ENCODE results near the gene CCNK. TPM values are rescaled to one million over a fixed set of nuclear protein-coding genes. Genes with fewer than 3 reads are reported as not detected.

Gene CCNK
- total RNA-seq, 1 donor: 38.4 TPM

GRCh38 chr14:99452968-99453367, 28.2 kb upstream of the CCNK start:
- no peak overlapping the region for H3K4me3 ChIP-seq (ENCODE audit: low read depth, low read length)
- no peak for TF ChIP-seq CTCF (IDR thresholded peaks at IDR 0.05; ENCODE audit: insufficient read depth, low read depth, low read length)
- DNase-seq (ENCODE audit: low read depth): peak; percentile 56

DNA sequence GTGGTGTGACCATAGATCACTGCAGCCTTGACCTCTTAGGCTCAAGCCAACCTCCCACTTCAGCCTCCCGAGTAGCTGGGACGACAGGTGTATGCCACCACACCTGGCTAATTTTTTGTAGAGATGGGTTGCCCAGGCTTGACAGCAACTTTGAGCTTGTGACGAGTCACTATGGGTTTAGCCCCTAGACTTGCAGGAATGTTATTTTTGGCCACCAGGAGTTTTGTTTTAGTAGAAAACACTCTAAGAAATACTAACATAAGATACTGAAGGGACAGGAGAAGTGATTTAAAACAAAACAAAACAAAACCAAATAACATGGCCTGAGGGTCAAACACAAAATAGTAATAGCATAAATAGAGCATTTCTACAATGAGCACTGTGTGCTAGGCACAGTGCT, 27.0 kb upstream of the CCNK start:
- DNase-seq (ENCODE audit: low read depth): peak; percentile 39
- no peak overlapping the region for H3K4me3 ChIP-seq (ENCODE audit: low read depth, low read length)
- no peak for TF ChIP-seq CTCF (IDR thresholded peaks at IDR 0.05; ENCODE audit: insufficient read depth, low read depth, low read length)

GRCh38 chr14:99459481-99460100, 21.6 kb upstream of the CCNK start:
- no peak for TF ChIP-seq CTCF (IDR thresholded peaks at IDR 0.05; ENCODE audit: insufficient read depth, low read depth, low read length)
- H3K4me3 ChIP-seq (ENCODE audit: low read depth, low read length): no peak overlapping the region
- peak; percentile 51 for DNase-seq (ENCODE audit: low read depth)

DNA sequence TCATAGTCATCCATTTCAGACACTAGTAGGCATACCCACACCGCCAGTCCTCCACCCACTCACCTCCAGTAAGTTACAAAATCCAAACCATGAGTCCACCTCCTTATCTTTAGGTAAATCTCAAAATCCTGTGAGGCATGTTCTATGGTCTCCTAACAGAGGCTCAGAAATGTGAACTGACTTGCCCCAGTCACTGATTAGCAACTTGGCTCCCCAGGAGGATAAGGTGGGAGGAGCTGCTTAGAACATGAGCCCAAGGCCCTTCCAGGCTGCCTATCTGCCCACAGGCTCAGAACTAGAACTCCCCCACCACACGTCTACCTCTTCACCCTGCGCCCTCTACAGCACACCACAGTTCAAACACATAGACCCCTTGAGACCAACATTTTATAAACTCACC, 20.4 kb upstream of the CCNK start:
- TF ChIP-seq CTCF (IDR thresholded peaks at IDR 0.05; ENCODE audit: insufficient read depth, low read depth, low read length): no peak
- no peak overlapping the region for H3K4me3 ChIP-seq (ENCODE audit: low read depth, low read length)
- no peak for DNase-seq (ENCODE audit: low read depth)

- no peak for TF ChIP-seq CTCF (IDR thresholded peaks at IDR 0.05; ENCODE audit: insufficient read depth, low read depth, low read length)
- DNase-seq (ENCODE audit: low read depth): no peak
- H3K4me3 ChIP-seq (ENCODE audit: low read depth, low read length): no peak overlapping the region
Observed at GRCh38 chr14:99461411-99462085, 19.7 kb upstream of the CCNK start.

GRCh38 chr14:99462210-99462609, 19.0 kb upstream of the CCNK start:
- no peak for TF ChIP-seq CTCF (IDR thresholded peaks at IDR 0.05; ENCODE audit: insufficient read depth, low read depth, low read length)
- no peak overlapping the region for H3K4me3 ChIP-seq (ENCODE audit: low read depth, low read length)
- DNase-seq (ENCODE audit: low read depth): no peak
